Liver (tissue), 9 donors: ENCODE measurements around the gene MAIP1. TPM values are rescaled to one million over a fixed set of nuclear protein-coding genes. Genes with fewer than 3 reads are reported as not detected.

ENCODE experiments used
- DNase-seq: peaks from one replicate; pipeline ENCODE4 v3.0.0-alpha.2; 2017; ENCODE audit warnings: low spot score
- H3K27ac ChIP-seq, 2 donors: one replicate each; pipeline ENCODE4 v1.7.0; 2013; ENCODE audit warnings: inconsistent platforms in 2 of 2, low read length in 2 of 2, control low read depth in 1 of 2, low read depth in 1 of 2, mild to moderate bottlenecking in 1 of 2
- H3K27me3 ChIP-seq, 4 donors: one replicate each; pipeline versions ENCODE4 v1.6.1 to v1.7.0; 2013; ENCODE audit warnings: low read length in 3 of 4, inconsistent platforms in 1 of 4, mild to moderate bottlenecking in 1 of 4, moderate library complexity in 1 of 4; ENCODE audit not compliant: control insufficient read depth in 4 of 4, insufficient read depth in 4 of 4
- H3K36me3 ChIP-seq, 4 donors: one replicate each; pipeline versions ENCODE4 v1.6.1 to v1.7.0; 2013; ENCODE audit warnings: low read length in 3 of 4, mild to moderate bottlenecking in 3 of 4, low read depth in 1 of 4, moderate library complexity in 1 of 4; ENCODE audit not compliant: control insufficient read depth in 4 of 4, insufficient read depth in 3 of 4
- H3K4me1 ChIP-seq, 4 donors: one replicate each; pipeline versions ENCODE4 v1.6.1 to v1.7.0; 2013; ENCODE audit warnings: low read length in 3 of 4, mild to moderate bottlenecking in 3 of 4, moderate library complexity in 1 of 4; ENCODE audit not compliant: control insufficient read depth in 4 of 4, insufficient read depth in 4 of 4
- H3K4me3 ChIP-seq, 3 donors: one replicate each; pipeline versions ENCODE4 v1.6.1 to v1.7.0; 2013; ENCODE audit warnings: low read length in 3 of 3, control low read depth in 1 of 3, low read depth in 1 of 3, mild to moderate bottlenecking in 1 of 3
- H3K9ac ChIP-seq, 2 donors: one replicate each; pipeline ENCODE4 v1.7.0; 2013; ENCODE audit warnings: low read length in 2 of 2, mild to moderate bottlenecking in 2 of 2, moderate library complexity in 2 of 2, control low read depth in 1 of 2, low read depth in 1 of 2
- H3K9me3 ChIP-seq, 4 donors: one replicate each; pipeline versions ENCODE4 v1.6.1 to v1.7.0; 2013; ENCODE audit warnings: low read length in 3 of 4; ENCODE audit not compliant: control insufficient read depth in 4 of 4
- ATF3 ChIP-seq: IDR thresholded peaks from 2 replicates; pipeline ENCODE4 v1.6.1; 2016; ENCODE audit warnings: antibody characterized with exemption
- CTCF ChIP-seq: fragments of 150-350 bp; IDR thresholded peaks from 2 replicates; pipeline ENCODE4 v1.5.1; 2017; ENCODE audit warnings: improper control_type of control experiment, low read depth, low read length; ENCODE audit not compliant: missing input control
- FOXA1 ChIP-seq: IDR thresholded peaks from 2 replicates; pipeline ENCODE4 v1.6.1; 2016; ENCODE audit warnings: antibody characterized with exemption
- FOXA2 ChIP-seq: IDR thresholded peaks from 2 replicates; pipeline ENCODE4 v1.6.1; 2016; ENCODE audit warnings: antibody characterized with exemption
- GABPA ChIP-seq, 2 donors: IDR thresholded peaks in 1 of 2; conservative IDR thresholded peaks in 1 of 2; 2 replicates each; pipeline ENCODE4 v1.6.1; 2016; ENCODE audit warnings: antibody characterized with exemption in 2 of 2, mild to moderate bottlenecking in 1 of 2, moderate library complexity in 1 of 2
- HNF4A ChIP-seq, 2 donors: conservative IDR thresholded peaks; 2 replicates each; pipeline ENCODE4 v1.6.1; 2016; ENCODE audit warnings: antibody characterized with exemption in 2 of 2, mild to moderate bottlenecking in 2 of 2
- HNF4G ChIP-seq: IDR thresholded peaks from 2 replicates; pipeline ENCODE4 v1.6.1; 2016; ENCODE audit warnings: antibody characterized with exemption
- JUND ChIP-seq, 2 donors: IDR thresholded peaks; 2 replicates each; pipeline ENCODE4 v1.6.1; 2016; ENCODE audit warnings: antibody characterized with exemption in 2 of 2
- NR2F2 ChIP-seq: IDR thresholded peaks from 2 replicates; pipeline ENCODE4 v1.6.1; 2016; ENCODE audit warnings: antibody characterized with exemption
- RAD21 ChIP-seq, 2 donors: IDR thresholded peaks; 2 replicates each; pipeline ENCODE4 v1.6.1; 2016; ENCODE audit warnings: antibody characterized with exemption in 2 of 2, mild to moderate bottlenecking in 2 of 2
- REST ChIP-seq: IDR thresholded peaks from 2 replicates; pipeline ENCODE4 v1.6.1; 2016; ENCODE audit warnings: antibody characterized with exemption, mild to moderate bottlenecking
- RXRA ChIP-seq, 2 donors: IDR thresholded peaks; 2 replicates each; pipeline ENCODE4 v1.6.1; 2017 to 2018; ENCODE audit warnings: antibody characterized with exemption in 2 of 2, mild to moderate bottlenecking in 1 of 2
- SP1 ChIP-seq: IDR thresholded peaks from 2 replicates; pipeline ENCODE4 v1.6.1; 2018; ENCODE audit warnings: antibody characterized with exemption, mild to moderate bottlenecking
- TAF1 ChIP-seq: conservative IDR thresholded peaks from 2 replicates; pipeline ENCODE4 v1.6.1; 2016; ENCODE audit warnings: antibody characterized with exemption, mild to moderate bottlenecking
- YY1 ChIP-seq: IDR thresholded peaks from 2 replicates; pipeline ENCODE4 v1.6.1; 2016; ENCODE audit warnings: antibody characterized with exemption, mild to moderate bottlenecking
- WGBS: extraction: QIAGEN DNeasy Blood & Tissue Kit; methylation state at CpG from one replicate; pipeline ENCODE4 v1.1.7; 2013; 5-methylcytosine and 5-hydroxymethylcytosine counted together
- polyA plus RNA-seq, 2 donors: library from polyadenylated mRNA; stranded (reverse) in 1 of 2; unstranded in 1 of 2; fragments of 200-250 nt in 1 of 2; fragments of >200 nt in 1 of 2; fragmentation: Nextera tagmentation in 1 of 2; extraction: Ambion mirVana in 1 of 2; gene quantifications; one replicate each; pipeline versions ENCODE4 v1.2.1 to v1.2.3, GENCODE V29; 2013 to 2015
- total RNA-seq, 2 donors: library from RNA; depleted of rRNA; stranded (reverse); fragments of >200 nt; gene quantifications; one replicate each; pipeline ENCODE4 v1.2.3, GENCODE V29; 2014
- TF ChIP-seq, protein P1 (sequence below): IDR thresholded peaks from 2 replicates; pipeline ENCODE4 v1.6.1; 2016; ENCODE audit warnings: antibody characterized with exemption
- TF ChIP-seq, protein P2 (sequence below): IDR thresholded peaks from 2 replicates; pipeline ENCODE4 v1.6.1; 2016; ENCODE audit warnings: antibody characterized with exemption
- donor health status: healthy.
- donor health status: healthy.
- donor health status: healthy.
- donor health status: healthy.
- donor health status: healthy.

The MAIP1 gene
- total and polyA plus RNA-seq, 4 donors: 23.0 to 40.2 (median 28.6) TPM

GRCh38 chr2:199946836-199947235, 8.5 kb upstream of the MAIP1 start:
- no peaks in the 10 kb centered on the region for H3K9me3 ChIP-seq
- no peak overlapping the region for H3K4me3 ChIP-seq
- no peaks in the 10 kb centered on the region for H3K27me3 ChIP-seq
- no peak overlapping the region for H3K27ac ChIP-seq
- no peak for DNase-seq
- peaks cover 4 to 32% (median 20%) of the 10 kb centered on the region in 4 donors for H3K36me3 ChIP-seq
- TF ChIP-seq FOXA1: no peak
- no peak for TF ChIP-seq NR2F2
- TF ChIP-seq REST: no peak
- TF ChIP-seq RXRA (IDR thresholded peaks at IDR 0.05): no peak
- no peak for TF ChIP-seq YY1
- TF ChIP-seq TAF1: no peak
- no peak for TF ChIP-seq HNF4G
- no peak for TF ChIP-seq JUND (IDR thresholded peaks at IDR 0.05)
- no peaks in the 10 kb centered on the region for H3K4me1 ChIP-seq
- no peak overlapping the region for H3K9ac ChIP-seq

- no peak for DNase-seq
- no peak for TF ChIP-seq NR2F2
- TF ChIP-seq CTCF: no peak
- no peak for TF ChIP-seq RAD21 (IDR thresholded peaks at IDR 0.05)
- no peak for TF ChIP-seq SP1
- no peak for TF ChIP-seq JUND (IDR thresholded peaks at IDR 0.05)
- TF ChIP-seq HNF4G: no peak
- no peak for TF ChIP-seq ATF3
- TF ChIP-seq GABPA (IDR thresholded peaks at IDR 0.05 in 1 of 2, conservative IDR thresholded peaks at IDR 0.05 in 1 of 2): no peak
- TF ChIP-seq REST: no peak
- no peak for TF ChIP-seq FOXA2
- TF ChIP-seq HNF4A (conservative IDR thresholded peaks at IDR 0.05): no peak
- TF ChIP-seq, protein P1, sequence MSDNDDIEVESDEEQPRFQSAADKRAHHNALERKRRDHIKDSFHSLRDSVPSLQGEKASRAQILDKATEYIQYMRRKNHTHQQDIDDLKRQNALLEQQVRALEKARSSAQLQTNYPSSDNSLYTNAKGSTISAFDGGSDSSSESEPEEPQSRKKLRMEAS: no peak
- TF ChIP-seq, protein P2, sequence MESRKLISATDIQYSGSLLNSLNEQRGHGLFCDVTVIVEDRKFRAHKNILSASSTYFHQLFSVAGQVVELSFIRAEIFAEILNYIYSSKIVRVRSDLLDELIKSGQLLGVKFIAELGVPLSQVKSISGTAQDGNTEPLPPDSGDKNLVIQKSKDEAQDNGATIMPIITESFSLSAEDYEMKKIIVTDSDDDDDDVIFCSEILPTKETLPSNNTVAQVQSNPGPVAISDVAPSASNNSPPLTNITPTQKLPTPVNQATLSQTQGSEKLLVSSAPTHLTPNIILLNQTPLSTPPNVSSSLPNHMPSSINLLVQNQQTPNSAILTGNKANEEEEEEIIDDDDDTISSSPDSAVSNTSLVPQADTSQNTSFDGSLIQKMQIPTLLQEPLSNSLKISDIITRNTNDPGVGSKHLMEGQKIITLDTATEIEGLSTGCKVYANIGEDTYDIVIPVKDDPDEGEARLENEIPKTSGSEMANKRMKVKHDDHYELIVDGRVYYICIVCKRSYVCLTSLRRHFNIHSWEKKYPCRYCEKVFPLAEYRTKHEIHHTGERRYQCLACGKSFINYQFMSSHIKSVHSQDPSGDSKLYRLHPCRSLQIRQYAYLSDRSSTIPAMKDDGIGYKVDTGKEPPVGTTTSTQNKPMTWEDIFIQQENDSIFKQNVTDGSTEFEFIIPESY: no peak
- TF ChIP-seq YY1: no peak
- H3K9ac ChIP-seq: no peak overlapping the region
- WGBS: 95% methylated on average over 5 of the region's 5 CpGs
- H3K4me3 ChIP-seq: no peak overlapping the region
- H3K27ac ChIP-seq: no peak overlapping the region
- H3K36me3 ChIP-seq: peaks cover 4 to 21% (median 16%) of the 10 kb centered on the region in 4 donors
- no peaks in the 10 kb centered on the region for H3K9me3 ChIP-seq
- no peaks in the 10 kb centered on the region for H3K27me3 ChIP-seq
- peaks cover 0 to 21% (median 6%) of the 10 kb centered on the region in 4 donors for H3K4me1 ChIP-seq
Observed at GRCh38 chr2:199950396-199950795, 5.0 kb upstream of the MAIP1 start.
